Measurements from ENCODE around the gene SCEL. TPM values are rescaled to one million over a fixed set of nuclear protein-coding genes. Genes with fewer than 3 reads are reported as not detected.

The SCEL gene
- total and polyA plus RNA-seq, 2 donors = 1.1 to 8.6 TPM

GRCh38 chr13:77506874-77507273 is 28.6 kb upstream of the SCEL start:
- no peaks in the 10 kb centered on the region for H3K4me1 ChIP-seq (ENCODE audit: control insufficient read depth in 2 of 2, insufficient read depth in 2 of 2, low read length in 2 of 2)
- H3K9me3 ChIP-seq (ENCODE audit: control insufficient read depth in 2 of 2, insufficient read depth in 1 of 2, low read length in 1 of 2) = no peaks in the 10 kb centered on the region
- no peak overlapping the region for H3K27ac ChIP-seq (ENCODE audit: low read depth in 1 of 2, low read length in 1 of 2)
- no peak for DNase-seq (ENCODE audit: low read depth in 6 of 9, low spot score in 9 of 9)
- H3K27me3 ChIP-seq (ENCODE audit: control insufficient read depth in 2 of 2, insufficient read depth in 1 of 2, low read length in 1 of 2) = no peaks in the 10 kb centered on the region
- WGBS = 99% methylated on average over 3 of the region's 3 CpGs
- no peaks in the 10 kb centered on the region for H3K36me3 ChIP-seq (ENCODE audit: control insufficient read depth in 2 of 2, insufficient read depth in 2 of 2, low read length in 1 of 2)
- no peak overlapping the region for H3K4me3 ChIP-seq (ENCODE audit: low read length in 2 of 2)

DNA sequence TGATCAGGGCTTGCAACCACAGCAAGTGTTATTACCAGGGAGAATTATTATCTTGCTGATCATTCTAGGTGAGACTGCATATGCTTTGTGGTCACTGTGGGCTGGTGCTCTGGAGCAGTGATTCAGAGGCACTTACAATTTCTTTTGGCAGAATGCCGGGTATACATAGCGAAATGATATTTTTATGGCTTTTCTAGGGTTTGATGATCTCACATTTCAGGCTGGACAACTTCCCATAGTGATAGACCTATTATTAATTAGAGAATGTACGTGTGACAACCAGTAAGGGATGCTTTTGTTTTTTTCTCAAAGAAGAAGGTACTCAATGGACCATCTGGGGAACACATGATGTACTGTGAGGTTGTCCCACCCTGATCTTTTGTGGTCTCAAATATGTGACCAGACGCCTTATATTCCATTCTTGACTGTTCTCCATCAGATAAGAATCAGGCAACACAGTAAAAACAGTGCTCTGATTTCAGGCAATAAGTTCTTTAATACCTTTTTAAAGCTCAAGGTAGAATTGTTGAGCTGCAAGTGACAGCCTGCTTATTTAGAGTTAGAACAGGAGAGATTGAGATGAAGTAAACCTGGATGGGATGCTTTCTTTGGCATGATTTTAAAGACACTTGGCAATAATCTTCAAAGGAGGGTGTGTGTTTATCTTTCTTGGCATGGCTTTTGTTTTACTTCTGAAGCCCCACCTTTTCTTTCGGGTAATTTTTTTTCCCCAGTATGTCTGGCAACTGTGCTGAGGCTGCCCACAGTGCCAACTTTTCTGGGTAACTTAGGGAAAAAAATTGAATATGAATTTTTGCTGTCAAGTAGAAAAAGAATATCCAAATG is 27.4 kb upstream of the SCEL start:
- no peak for DNase-seq (ENCODE audit: low read depth in 6 of 9, low spot score in 9 of 9)
- H3K36me3 ChIP-seq (ENCODE audit: control insufficient read depth in 2 of 2, insufficient read depth in 2 of 2, low read length in 1 of 2) = no peaks in the 10 kb centered on the region
- H3K4me1 ChIP-seq (ENCODE audit: control insufficient read depth in 2 of 2, insufficient read depth in 2 of 2, low read length in 2 of 2) = no peaks in the 10 kb centered on the region
- H3K9me3 ChIP-seq (ENCODE audit: control insufficient read depth in 2 of 2, insufficient read depth in 1 of 2, low read length in 1 of 2) = no peaks in the 10 kb centered on the region
- 80% methylated on average over 5 of the region's 5 CpGs for WGBS
- no peak overlapping the region for H3K4me3 ChIP-seq (ENCODE audit: low read length in 2 of 2)
- no peak overlapping the region for H3K27ac ChIP-seq (ENCODE audit: low read depth in 1 of 2, low read length in 1 of 2)
- H3K27me3 ChIP-seq (ENCODE audit: control insufficient read depth in 2 of 2, insufficient read depth in 1 of 2, low read length in 1 of 2) = no peaks in the 10 kb centered on the region

- Histone ChIP-seq H3K36me3 (ENCODE audit: control insufficient read depth in 2 of 2, insufficient read depth in 2 of 2, low read length in 1 of 2) (no peaks in the 10 kb centered on the region), H3K27me3 (ENCODE audit: control insufficient read depth in 2 of 2, insufficient read depth in 1 of 2, low read length in 1 of 2) (no peaks in the 10 kb centered on the region), H3K4me1 (ENCODE audit: control insufficient read depth in 2 of 2, insufficient read depth in 2 of 2, low read length in 2 of 2) (no peaks in the 10 kb centered on the region), H3K4me3 (ENCODE audit: low read length in 2 of 2) (no peak overlapping the region), H3K9me3 (ENCODE audit: control insufficient read depth in 2 of 2, insufficient read depth in 1 of 2, low read length in 1 of 2) (no peaks in the 10 kb centered on the region), H3K27ac (ENCODE audit: low read depth in 1 of 2, low read length in 1 of 2) (no peak overlapping the region)
- 44% methylated on average over 4 of the region's 4 CpGs for WGBS
- peak in 1 of 9 donors; percentile 34 for DNase-seq (ENCODE audit: low read depth in 6 of 9, low spot score in 9 of 9)
Measured at GRCh38 chr13:77508959-77509620, 26.4 kb upstream of the SCEL start.

GRCh38 chr13:77510156-77510555 is 25.4 kb upstream of the SCEL start:
- no peak for DNase-seq (ENCODE audit: low read depth in 6 of 9, low spot score in 9 of 9)
- H3K27me3 ChIP-seq (ENCODE audit: control insufficient read depth in 2 of 2, insufficient read depth in 1 of 2, low read length in 1 of 2) = no peaks in the 10 kb centered on the region
- H3K9me3 ChIP-seq (ENCODE audit: control insufficient read depth in 2 of 2, insufficient read depth in 1 of 2, low read length in 1 of 2) = no peaks in the 10 kb centered on the region
- no peak overlapping the region for H3K27ac ChIP-seq (ENCODE audit: low read depth in 1 of 2, low read length in 1 of 2)
- H3K4me1 ChIP-seq (ENCODE audit: control insufficient read depth in 2 of 2, insufficient read depth in 2 of 2, low read length in 2 of 2) = no peaks in the 10 kb centered on the region
- H3K36me3 ChIP-seq (ENCODE audit: control insufficient read depth in 2 of 2, insufficient read depth in 2 of 2, low read length in 1 of 2) = no peaks in the 10 kb centered on the region
- no peak overlapping the region for H3K4me3 ChIP-seq (ENCODE audit: low read length in 2 of 2)
- WGBS = 99% methylated on average over 3 of the region's 3 CpGs

- no peak for DNase-seq (ENCODE audit: low read depth in 6 of 9, low spot score in 9 of 9)
- Histone ChIP-seq H3K4me3 (ENCODE audit: low read length in 2 of 2) (no peak overlapping the region), H3K9me3 (ENCODE audit: control insufficient read depth in 2 of 2, insufficient read depth in 1 of 2, low read length in 1 of 2) (no peaks in the 10 kb centered on the region), H3K27ac (ENCODE audit: low read depth in 1 of 2, low read length in 1 of 2) (no peak overlapping the region), H3K4me1 (ENCODE audit: control insufficient read depth in 2 of 2, insufficient read depth in 2 of 2, low read length in 2 of 2) (no peaks in the 10 kb centered on the region), H3K36me3 (ENCODE audit: control insufficient read depth in 2 of 2, insufficient read depth in 2 of 2, low read length in 1 of 2) (no peaks in the 10 kb centered on the region), H3K27me3 (ENCODE audit: control insufficient read depth in 2 of 2, insufficient read depth in 1 of 2, low read length in 1 of 2) (no peaks in the 10 kb centered on the region)
- 88% methylated on average over 5 of the region's 5 CpGs for WGBS
Measured at GRCh38 chr13:77511552-77511951, 24.0 kb upstream of the SCEL start.

DNA sequence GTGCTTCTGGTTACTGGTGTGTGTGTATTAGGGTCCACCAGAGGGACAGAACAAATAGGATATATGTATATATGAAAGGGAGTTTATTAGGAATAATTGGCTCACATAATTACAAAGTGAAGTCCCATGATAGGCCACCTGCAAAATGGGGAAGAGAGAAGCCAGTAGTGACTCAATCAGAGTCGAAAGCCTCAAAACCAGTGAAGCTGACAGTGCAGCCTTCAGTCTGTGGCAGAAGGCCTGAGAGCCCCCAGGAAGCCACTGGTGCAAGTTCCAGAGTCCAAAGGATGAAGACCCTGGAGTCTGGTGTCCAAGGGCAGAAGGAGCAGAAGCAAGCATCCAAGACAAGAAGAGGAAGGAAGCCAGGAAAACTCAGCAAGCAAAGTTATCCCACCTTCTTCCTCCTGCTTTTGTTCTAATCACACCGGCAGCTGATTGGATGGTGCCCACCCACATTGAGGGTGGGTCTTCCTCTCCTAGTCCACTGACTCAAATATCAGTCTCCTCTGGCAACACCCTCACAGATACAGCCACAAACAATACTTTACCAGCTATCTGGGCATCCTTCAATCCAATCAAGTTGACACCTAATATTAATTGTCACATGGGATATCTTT is 21.7 kb upstream of the SCEL start:
- DNase-seq (ENCODE audit: low read depth in 6 of 9, low spot score in 9 of 9) = no peak
- no peak overlapping the region for H3K27ac ChIP-seq (ENCODE audit: low read depth in 1 of 2, low read length in 1 of 2)
- 89% methylated on average over 2 of the region's 2 CpGs for WGBS
- H3K4me3 ChIP-seq (ENCODE audit: low read length in 2 of 2) = no peak overlapping the region
- no peaks in the 10 kb centered on the region for H3K9me3 ChIP-seq (ENCODE audit: control insufficient read depth in 2 of 2, insufficient read depth in 1 of 2, low read length in 1 of 2)
- no peaks in the 10 kb centered on the region for H3K4me1 ChIP-seq (ENCODE audit: control insufficient read depth in 2 of 2, insufficient read depth in 2 of 2, low read length in 2 of 2)
- no peaks in the 10 kb centered on the region for H3K27me3 ChIP-seq (ENCODE audit: control insufficient read depth in 2 of 2, insufficient read depth in 1 of 2, low read length in 1 of 2)
- H3K36me3 ChIP-seq (ENCODE audit: control insufficient read depth in 2 of 2, insufficient read depth in 2 of 2, low read length in 1 of 2) = no peaks in the 10 kb centered on the region

GRCh38 chr13:77514336-77514726 is 21.2 kb upstream of the SCEL start:
- no peaks in the 10 kb centered on the region for H3K4me1 ChIP-seq (ENCODE audit: control insufficient read depth in 2 of 2, insufficient read depth in 2 of 2, low read length in 2 of 2)
- 99% methylated on average over 1 of the region's 1 CpG for WGBS
- no peak overlapping the region for H3K27ac ChIP-seq (ENCODE audit: low read depth in 1 of 2, low read length in 1 of 2)
- no peaks in the 10 kb centered on the region for H3K27me3 ChIP-seq (ENCODE audit: control insufficient read depth in 2 of 2, insufficient read depth in 1 of 2, low read length in 1 of 2)
- no peak for DNase-seq (ENCODE audit: low read depth in 6 of 9, low spot score in 9 of 9)
- H3K4me3 ChIP-seq (ENCODE audit: low read length in 2 of 2) = no peak overlapping the region
- H3K36me3 ChIP-seq (ENCODE audit: control insufficient read depth in 2 of 2, insufficient read depth in 2 of 2, low read length in 1 of 2) = no peaks in the 10 kb centered on the region
- H3K9me3 ChIP-seq (ENCODE audit: control insufficient read depth in 2 of 2, insufficient read depth in 1 of 2, low read length in 1 of 2) = no peaks in the 10 kb centered on the region

- Histone ChIP-seq H3K36me3 (ENCODE audit: control insufficient read depth in 2 of 2, insufficient read depth in 2 of 2, low read length in 1 of 2) (no peaks in the 10 kb centered on the region), H3K4me3 (ENCODE audit: low read length in 2 of 2) (no peak overlapping the region), H3K27me3 (ENCODE audit: control insufficient read depth in 2 of 2, insufficient read depth in 1 of 2, low read length in 1 of 2) (no peaks in the 10 kb centered on the region), H3K9me3 (ENCODE audit: control insufficient read depth in 2 of 2, insufficient read depth in 1 of 2, low read length in 1 of 2) (no peaks in the 10 kb centered on the region), H3K27ac (ENCODE audit: low read depth in 1 of 2, low read length in 1 of 2) (no peak overlapping the region), H3K4me1 (ENCODE audit: control insufficient read depth in 2 of 2, insufficient read depth in 2 of 2, low read length in 2 of 2) (no peaks in the 10 kb centered on the region)
- DNase-seq (ENCODE audit: low read depth in 6 of 9, low spot score in 9 of 9) = no peak
- 99% methylated on average over 2 of the region's 2 CpGs for whole genome bisulfite sequencing
Measured at GRCh38 chr13:77515785-77516184, 19.7 kb upstream of the SCEL start.

DNA sequence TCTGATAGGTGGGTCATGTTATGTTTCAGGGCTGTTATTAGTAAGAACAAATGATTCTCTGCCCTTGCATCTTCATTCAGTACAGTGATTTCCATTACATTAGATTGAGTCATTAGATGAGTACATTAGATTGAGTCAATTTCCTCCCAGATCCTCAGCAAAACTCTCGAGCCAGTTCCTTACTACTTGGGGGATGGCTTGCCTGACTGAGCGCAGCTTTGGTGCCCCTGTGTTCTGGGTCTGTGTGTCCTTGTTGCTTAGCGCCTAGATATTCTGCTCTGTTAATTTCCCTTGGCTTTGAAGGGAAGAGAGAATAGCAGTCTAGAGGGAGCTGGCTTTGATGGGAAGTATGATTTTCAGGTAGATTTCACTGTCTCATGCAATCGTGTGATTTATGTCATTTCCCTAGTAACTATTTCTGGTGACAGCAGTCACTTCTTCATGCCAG is 19.1 kb upstream of the SCEL start:
- no peaks in the 10 kb centered on the region for H3K36me3 ChIP-seq (ENCODE audit: control insufficient read depth in 2 of 2, insufficient read depth in 2 of 2, low read length in 1 of 2)
- WGBS = 95% methylated on average over 4 of the region's 4 CpGs
- no peaks in the 10 kb centered on the region for H3K9me3 ChIP-seq (ENCODE audit: control insufficient read depth in 2 of 2, insufficient read depth in 1 of 2, low read length in 1 of 2)

More for the DNA sequence above, 19.1 kb upstream of the SCEL start:
- H3K27me3 ChIP-seq (ENCODE audit: control insufficient read depth in 2 of 2, insufficient read depth in 1 of 2, low read length in 1 of 2) = no peaks in the 10 kb centered on the region
- no peak for DNase-seq (ENCODE audit: low read depth in 6 of 9, low spot score in 9 of 9)
- H3K4me3 ChIP-seq (ENCODE audit: low read length in 2 of 2) = no peak overlapping the region
- H3K4me1 ChIP-seq (ENCODE audit: control insufficient read depth in 2 of 2, insufficient read depth in 2 of 2, low read length in 2 of 2) = no peaks in the 10 kb centered on the region
- H3K27ac ChIP-seq (ENCODE audit: low read depth in 1 of 2, low read length in 1 of 2) = no peak overlapping the region

All from thymus (tissue), 11 donors.